Activated CD8-positive, alpha-beta memory T cell treated with anti-CD3 and anti-CD28 coated beads for 36 hours (primary cell): Measurements from ENCODE around the gene PRR18. TPM values are rescaled to one million over a fixed set of nuclear protein-coding genes. Genes with fewer than 3 reads are reported as not detected.

ENCODE experiments used
- CTCF ChIA-PET: fragments of 350-600 bp; sonication (Branson Sonifier 250); formaldehyde crosslinking; loops from one replicate; lab custom pipeline; 2021; ENCODE audit warnings: antibody characterized with exemption; lab: Charles Lee
- POLR2A ChIA-PET: fragments of 350-600 bp; sonication (Branson Sonifier 250); formaldehyde crosslinking; loops from one replicate; lab custom pipeline; 2021; ENCODE audit warnings: antibody characterized with exemption; lab: Charles Lee
- total RNA-seq, 2 experiments: library from RNA; stranded (reverse); gene quantifications; one replicate each; pipeline ENCODE4 v1.2.3, GENCODE V29; 2021

PRR18 gene
- total RNA-seq, 2 experiments from 2014 or later: 0.10 to 0.15 TPM

DNA sequence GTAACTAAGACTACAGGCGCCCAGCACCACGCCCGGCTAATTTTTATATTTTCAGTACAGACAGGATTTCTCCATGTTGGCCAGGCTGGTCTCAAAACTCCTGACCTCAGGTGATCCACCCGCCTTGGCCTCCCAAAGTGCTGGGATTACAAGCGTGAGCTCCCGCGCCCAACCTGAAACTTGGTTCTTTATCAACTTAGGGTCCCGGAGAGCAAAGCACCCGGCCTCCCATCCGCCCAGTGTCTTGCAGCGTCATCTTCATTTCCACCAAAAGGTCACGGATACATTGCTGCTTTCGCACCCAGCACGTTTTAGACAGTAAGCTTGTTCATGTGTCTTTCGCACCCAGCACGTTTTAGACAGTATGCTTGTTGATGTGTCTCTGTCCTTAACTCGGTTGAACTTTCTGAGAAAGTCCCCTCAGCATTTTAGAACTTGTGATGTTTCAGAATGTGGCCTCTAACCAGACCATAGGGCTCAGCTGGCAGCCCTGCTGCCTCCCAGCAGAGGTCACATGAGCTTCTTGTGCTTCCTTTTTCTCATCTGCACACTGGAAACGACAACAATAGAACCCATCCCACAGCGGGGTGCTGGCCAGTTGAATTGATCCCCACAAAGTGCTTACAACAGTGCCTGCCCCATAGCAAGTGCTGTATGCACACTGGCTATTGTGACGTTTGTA, 48.8 kb downstream of the PRR18 start:
- CTCF ChIA-PET: interaction anchor here (0.7 to 0.8 kb wide), 2 partner anchors 52 to 112 kb away, joined by 3 to 4 read pairs; no protein-coding TSS in a partner anchor
- POLR2A ChIA-PET: no interaction called here

DNA sequence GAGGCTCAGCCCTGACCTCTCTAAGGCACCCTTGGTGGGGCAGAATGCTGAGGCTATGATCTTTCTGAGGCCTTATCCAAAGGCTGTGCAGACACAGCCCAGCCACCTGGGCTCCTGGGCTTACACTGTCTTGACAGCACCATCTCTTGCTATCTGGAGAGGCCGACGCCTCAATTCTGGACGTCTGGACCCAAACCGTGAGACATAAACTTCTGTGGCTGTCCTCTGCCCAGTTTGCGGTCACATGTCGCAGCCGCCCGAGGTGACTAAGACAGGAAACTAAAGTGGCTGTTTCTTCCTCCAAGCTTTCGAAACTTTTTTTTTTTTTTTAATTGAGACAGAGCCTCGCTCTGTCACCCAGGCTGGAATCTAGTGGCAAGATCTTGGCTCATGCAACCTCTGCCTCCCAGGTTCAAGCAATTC, 49.3 kb downstream of the PRR18 start:
- ChIA-PET POLR2A (no interaction called here), CTCF (interaction anchor here (0.7 to 1.2 kb wide), 2 partner anchors 17 to 112 kb away, joined by 3 to 4 read pairs; no protein-coding TSS in a partner anchor)

DNA sequence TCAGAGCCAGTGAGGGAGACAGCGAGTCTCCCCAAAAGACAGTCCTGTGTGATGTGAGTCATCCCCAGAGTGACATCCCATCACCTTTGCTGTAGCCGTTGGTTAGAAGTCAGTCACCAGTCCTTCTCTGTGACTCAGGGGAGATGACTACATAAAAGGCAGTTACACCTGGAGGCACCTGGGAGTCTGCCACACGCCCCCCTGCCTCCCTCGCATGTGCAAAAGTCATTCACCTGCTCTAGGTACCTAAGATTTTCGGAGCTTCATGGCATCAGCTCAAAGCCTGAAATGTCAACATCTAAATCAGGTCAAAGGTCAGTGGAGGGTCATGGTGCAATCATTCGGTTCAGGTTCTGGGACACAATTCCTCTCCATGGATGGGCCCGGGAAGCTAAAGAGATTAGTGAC, 50.3 kb downstream of the PRR18 start:
- CTCF ChIA-PET: interaction anchor here (1.2 kb wide), 1 partner anchor 18 kb away, joined by 3 read pairs; no protein-coding TSS in a partner anchor

More for the DNA sequence above, 50.3 kb downstream of the PRR18 start:
- POLR2A ChIA-PET: no interaction called here

Other genes starting within 250 kb of the PRR18 start
- gene TBXT, start 140.5 kb downstream of the PRR18 start, total RNA-seq: not detected
- 10 to 100 TPM; 51.6 to 51.8 TPM for gene SFT2D1, start 34.2 kb upstream of the PRR18 start, total RNA-seq
- gene MPC1, start 74.5 kb upstream of the PRR18 start, total RNA-seq: 10 to 100 TPM; 31.1 to 32.8 TPM